Prostate gland (tissue), 2 donors: ENCODE measurements around the gene RASSF5.

ENCODE experiments used
- POLR2AphosphoS5 ChIP-seq: sonication (generic); formaldehyde crosslinking; IDR thresholded peaks from one replicate; pipeline ENCODE4 v1.6.1; 2017; ENCODE audit warnings: antibody characterized with exemption
- TF ChIP-seq, protein P1 (sequence below), 4 experiments: fragments of 200-600 bp in 2 of 4; fragments of 450-650 bp in 2 of 4; sonication (generic) in 2 of 4; IDR thresholded peaks; 1 replicate in 3 of 4; 2 replicates in 1 of 4; pipeline ENCODE4 v1.5.1; 2016 to 2019; ENCODE audit warnings: antibody characterized with exemption in 4 of 4, mild to moderate bottlenecking in 2 of 4, moderate library complexity in 2 of 4

DNA sequence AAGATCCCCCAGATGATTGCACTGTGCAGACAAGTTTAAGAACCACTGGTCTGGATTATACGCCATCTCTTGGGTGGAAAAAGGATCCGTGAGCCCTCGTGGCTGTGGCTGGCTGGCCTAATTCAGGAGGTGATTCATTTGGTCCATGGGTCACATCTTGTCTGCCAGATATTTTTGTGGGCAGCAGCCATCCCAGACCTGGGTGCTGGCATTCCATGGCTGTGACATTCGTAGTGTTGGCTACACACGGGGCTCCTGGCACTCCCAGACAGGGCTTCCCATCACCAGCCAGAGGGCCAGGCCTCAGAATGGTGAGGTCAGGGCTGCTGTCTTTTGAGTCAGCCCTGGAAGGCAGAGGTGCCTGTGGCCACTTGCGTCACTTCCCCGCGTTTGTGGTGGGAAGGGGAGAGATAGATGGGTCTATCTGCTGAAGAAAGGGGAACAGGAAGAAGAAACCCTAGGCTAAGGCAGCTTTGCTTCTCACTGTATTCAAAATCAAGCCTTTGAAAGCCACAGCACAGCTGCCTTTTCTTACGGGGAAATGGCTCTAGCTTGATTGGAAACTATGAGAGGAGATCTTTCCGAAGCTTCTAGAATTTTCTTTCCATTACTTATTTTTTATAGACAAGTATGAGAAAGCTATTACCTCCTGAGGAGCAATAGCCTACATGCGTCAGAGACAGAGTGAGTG is 72.6 kb downstream of the RASSF5 start:
- TF ChIP-seq, protein P1, sequence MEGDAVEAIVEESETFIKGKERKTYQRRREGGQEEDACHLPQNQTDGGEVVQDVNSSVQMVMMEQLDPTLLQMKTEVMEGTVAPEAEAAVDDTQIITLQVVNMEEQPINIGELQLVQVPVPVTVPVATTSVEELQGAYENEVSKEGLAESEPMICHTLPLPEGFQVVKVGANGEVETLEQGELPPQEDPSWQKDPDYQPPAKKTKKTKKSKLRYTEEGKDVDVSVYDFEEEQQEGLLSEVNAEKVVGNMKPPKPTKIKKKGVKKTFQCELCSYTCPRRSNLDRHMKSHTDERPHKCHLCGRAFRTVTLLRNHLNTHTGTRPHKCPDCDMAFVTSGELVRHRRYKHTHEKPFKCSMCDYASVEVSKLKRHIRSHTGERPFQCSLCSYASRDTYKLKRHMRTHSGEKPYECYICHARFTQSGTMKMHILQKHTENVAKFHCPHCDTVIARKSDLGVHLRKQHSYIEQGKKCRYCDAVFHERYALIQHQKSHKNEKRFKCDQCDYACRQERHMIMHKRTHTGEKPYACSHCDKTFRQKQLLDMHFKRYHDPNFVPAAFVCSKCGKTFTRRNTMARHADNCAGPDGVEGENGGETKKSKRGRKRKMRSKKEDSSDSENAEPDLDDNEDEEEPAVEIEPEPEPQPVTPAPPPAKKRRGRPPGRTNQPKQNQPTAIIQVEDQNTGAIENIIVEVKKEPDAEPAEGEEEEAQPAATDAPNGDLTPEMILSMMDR (IDR thresholded peaks at IDR 0.05): no peak
- peak; percentile 5 for TF ChIP-seq POLR2AphosphoS5
